Left kidney (tissue), 2 donors: ENCODE results near the gene RIF1. TPM values are rescaled to one million over a fixed set of nuclear protein-coding genes. Genes with fewer than 3 reads are reported as not detected.
"Not testable (repeated sequence)": the region's sequence is repeated elsewhere in the genome, so short reads cannot be mapped to it uniquely, and the experiment has no call there.

ENCODE experiments used
- DNase-seq: peaks from one replicate; pipeline ENCODE4 v3.0.0-alpha.2; 2013
- polyA plus RNA-seq: library from polyadenylated mRNA; unstranded; fragments of 120-200 nt; gene quantifications from one replicate; pipeline ENCODE4 v1.2.1, GENCODE V29; 2013; ENCODE audit not compliant: insufficient read length

The RIF1 gene
- polyA plus RNA-seq, 1 donor: 52.6 TPM

DNA sequence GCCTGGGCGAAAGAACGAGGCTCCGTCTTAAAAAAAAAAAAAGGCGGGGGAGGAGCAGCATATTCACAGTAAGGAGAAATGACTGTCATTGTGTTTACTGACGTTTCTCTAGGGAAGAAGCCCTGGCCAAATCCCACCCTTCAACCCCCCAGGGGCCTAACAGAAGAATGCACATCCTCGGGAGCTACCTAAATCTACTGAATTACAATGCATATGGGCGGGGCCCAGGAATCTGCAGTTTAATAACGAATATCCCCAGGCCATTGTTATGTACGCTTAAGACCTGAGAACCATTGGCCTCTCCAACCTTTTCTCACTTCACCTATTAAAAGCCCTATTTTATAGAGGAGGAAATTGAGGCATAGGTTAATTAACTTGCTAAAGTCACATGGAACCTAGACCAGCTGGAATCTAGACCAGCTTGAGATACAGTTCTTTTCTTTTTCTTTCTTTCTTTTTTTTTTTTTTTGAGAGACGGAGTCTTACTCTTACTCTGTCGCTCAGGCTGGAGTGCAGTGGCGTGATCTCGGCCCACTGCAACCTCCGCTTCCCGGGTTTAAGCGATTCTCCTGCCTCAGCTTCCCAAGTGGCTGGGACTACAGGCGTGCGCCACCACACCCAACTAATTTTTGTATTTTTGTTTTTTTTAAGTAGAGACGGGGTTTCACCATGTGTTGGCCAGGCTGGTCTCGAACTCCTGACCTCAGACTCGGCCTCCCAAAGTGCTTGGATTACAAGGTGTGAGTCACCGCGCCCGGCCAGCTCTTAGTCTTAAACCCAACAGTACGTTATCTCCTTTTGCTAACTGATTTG lies 708 bp upstream of the RIF1 start:
- DNase-seq: no peak

GRCh38 chr2:151410485-151410834 lies 758 bp downstream of the RIF1 start:
- peak; percentile 37 for DNase-seq

DNA sequence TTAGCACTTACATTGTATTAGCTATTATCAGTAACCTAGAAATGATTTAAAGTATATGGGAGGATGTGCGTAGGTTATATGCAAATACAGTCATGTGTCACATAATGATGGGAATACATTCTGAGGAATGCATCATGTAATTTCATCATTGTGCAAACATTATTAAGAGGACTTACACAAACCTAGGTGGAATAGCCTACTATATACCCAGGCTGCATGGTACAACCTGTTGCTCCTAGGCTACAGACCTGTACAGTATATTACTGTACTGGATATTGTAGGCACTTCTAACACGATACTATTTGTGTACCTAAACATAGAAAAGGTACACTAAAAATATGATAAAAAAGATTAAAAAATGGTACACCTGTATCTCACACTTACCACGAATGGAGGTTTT lies 7.9 kb downstream of the RIF1 start:
- DNase-seq: no peak

GRCh38 chr2:151421681-151422080 lies 12.0 kb downstream of the RIF1 start:
- not testable (repeated sequence) for DNase-seq

GRCh38 chr2:151422917-151423439 lies 13.3 kb downstream of the RIF1 start:
- DNase-seq: no peak

- no peak for DNase-seq
Observed at GRCh38 chr2:151423760-151424159, 14.1 kb downstream of the RIF1 start.

DNA sequence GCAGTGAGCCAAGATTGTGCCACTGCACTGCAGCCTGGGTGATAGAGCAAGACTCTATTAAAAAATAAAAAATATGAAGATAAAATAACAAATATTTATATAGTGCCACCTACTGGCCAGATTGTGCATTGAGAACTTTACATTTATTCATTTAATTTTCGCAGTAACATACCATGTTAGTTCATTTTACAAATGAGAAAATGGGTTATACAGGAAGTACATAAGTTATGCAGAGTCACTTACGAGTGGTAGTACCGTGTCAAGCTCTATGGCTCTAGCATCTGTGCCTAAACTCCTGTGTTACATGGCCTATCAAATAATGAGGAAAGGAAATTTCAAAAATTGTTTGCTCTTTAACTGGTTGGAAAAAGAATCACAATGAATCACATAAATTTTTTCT lies 27.9 kb downstream of the RIF1 start:
- DNase-seq: peak; percentile 2

GRCh38 chr2:151438506-151438905 lies 28.8 kb downstream of the RIF1 start:
- no peak for DNase-seq

DNA sequence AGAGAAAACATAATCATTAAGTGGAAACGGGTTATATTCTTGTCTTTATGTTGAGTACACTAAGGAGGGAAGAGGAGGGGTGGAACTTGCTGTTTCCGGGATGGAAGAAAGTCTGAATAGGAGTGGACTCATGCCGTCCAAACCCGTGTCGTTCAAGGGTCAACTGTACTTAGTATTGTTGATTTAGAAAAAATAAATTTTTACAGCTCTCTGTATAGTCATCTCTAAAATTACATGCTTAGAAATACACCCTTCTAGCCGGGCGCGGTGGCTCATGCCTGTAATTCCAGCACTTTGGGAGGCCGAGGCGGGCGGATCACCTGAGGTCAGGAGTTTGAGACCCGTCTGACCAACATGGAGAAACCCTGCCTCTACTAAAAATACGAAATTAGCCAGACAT lies 29.4 kb downstream of the RIF1 start:
- DNase-seq: no peak

DNA sequence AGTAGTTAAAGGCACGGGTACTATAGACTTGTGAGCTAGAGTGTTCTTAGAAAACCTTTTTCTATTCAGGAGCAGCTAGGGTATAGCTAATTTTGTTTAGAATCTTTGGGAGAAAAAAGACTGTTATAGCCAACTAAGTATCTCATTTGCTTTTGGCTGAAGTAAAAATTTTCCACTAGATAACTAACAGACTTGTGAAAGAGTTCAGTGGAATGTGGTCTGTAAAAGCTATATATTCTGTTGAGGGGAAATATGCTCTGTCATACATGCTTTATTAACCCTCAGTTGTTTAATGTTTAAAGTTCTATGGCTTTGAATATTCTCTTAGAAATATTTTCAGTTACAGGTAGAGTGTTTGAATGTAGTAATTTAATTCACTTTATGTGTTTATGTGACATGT lies 49.7 kb downstream of the RIF1 start:
- no peak for DNase-seq

DNA sequence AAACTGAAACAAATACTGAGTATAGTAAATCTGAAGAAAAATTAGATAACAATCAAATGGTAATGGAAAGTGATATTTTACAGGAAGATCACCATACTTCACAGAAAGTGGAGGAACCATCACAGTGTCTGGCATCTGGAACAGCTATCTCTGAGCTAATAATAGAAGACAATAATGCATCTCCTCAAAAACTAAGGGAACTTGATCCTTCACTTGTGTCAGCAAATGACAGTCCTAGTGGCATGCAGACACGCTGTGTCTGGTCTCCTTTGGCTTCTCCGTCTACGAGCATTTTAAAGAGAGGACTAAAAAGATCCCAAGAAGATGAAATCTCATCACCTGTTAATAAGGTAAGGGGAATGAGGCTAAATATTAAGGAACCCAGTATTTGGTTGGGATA lies 56.1 kb downstream of the RIF1 start:
- DNase-seq: no peak

GRCh38 chr2:151470556-151470955 lies 60.9 kb downstream of the RIF1 start:
- no peak for DNase-seq

GRCh38 chr2:151472966-151473365 lies 63.3 kb downstream of the RIF1 start:
- DNase-seq: no peak

- DNase-seq: no peak
Observed at GRCh38 chr2:151475071-151475470, 65.4 kb downstream of the RIF1 start.

GRCh38 chr2:151476287-151476686 lies 66.6 kb downstream of the RIF1 start:
- no peak for DNase-seq

GRCh38 chr2:151478011-151478410 lies 68.3 kb downstream of the RIF1 start:
- no peak for DNase-seq

DNA sequence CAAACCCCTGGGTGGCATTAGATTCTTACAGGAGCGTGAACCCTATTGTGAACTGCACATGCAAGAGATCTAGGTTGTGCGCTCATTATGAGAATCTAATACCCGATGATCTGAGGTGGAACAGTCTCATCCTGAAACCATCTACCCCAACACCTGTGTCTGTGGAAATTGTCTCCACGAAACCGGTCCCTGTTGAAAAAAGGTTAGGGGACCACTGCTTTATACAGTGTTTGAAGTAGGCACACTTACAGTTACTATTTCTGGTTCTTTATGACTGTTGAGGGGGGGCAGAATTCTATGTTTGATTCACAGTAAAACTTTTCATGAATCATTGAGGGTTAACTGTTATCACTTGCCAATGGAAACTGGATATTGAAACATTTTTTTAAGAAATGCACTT lies 72.0 kb downstream of the RIF1 start:
- DNase-seq: no peak

DNA sequence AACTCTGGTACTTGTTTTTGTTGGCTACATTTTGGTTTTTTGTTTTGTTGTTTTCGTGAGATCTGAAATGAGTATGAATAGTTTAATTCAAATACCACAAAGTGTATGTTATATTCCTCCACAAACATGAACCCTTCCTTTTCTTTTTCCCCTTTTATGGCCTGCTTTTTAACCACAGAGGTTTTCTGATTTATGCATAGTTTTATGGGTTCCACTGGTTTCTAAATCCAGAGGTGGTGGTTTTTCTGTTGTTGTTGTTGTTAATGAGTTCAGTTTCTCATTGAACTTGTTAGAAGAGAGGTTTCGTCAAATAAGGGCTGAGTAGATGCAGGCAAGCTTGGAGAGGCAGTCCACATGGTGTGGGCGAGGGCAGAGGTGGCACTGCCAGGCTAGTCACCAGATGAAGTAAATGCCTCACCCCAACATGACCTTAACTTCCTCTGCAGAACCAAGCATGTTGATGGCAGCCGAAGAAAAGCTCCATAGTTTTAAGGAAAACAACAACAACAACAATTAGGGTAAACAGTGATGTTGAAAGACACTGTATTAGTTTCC lies 72.5 kb downstream of the RIF1 start:
- DNase-seq: no peak

GRCh38 chr2:151483546-151483945 lies 73.8 kb downstream of the RIF1 start:
- DNase-seq: no peak

- no peak for DNase-seq
Observed at GRCh38 chr2:151484100-151484499, 74.4 kb downstream of the RIF1 start.

GRCh38 chr2:151486053-151486452 lies 76.4 kb downstream of the RIF1 start:
- DNase-seq: no peak

- DNase-seq: no peak
Observed at GRCh38 chr2:151490276-151490675, 80.6 kb downstream of the RIF1 start.

DNA sequence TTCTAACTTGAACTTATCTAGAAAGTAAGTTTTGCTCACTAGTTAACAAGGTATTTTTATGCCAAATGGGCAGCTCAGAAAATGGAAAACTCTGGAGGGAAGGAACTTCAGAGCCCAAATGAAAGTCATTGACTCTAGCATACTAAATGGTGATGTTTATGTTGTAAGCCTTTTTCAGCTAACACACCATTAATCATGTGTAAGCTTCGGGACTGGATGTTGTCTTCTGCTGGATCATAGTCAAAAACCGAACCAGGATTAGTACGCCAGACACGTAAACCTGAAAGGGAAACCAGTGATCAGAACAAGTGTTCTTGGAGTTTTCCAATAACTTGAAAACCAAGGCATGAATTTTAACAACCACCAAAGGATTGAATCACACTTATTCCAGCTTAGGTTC lies 81.8 kb downstream of the RIF1 start:
- no peak for DNase-seq

- DNase-seq: no peak
Observed at GRCh38 chr2:151498178-151498577, 88.5 kb downstream of the RIF1 start.
